ENCODE results near the gene PGGHG. TPM values are rescaled to one million over a fixed set of nuclear protein-coding genes. Genes with fewer than 3 reads are reported as not detected.
"Not testable (repeated sequence)": the region's sequence is repeated elsewhere in the genome, so short reads cannot be mapped to it uniquely, and the experiment has no call there.

The PGGHG gene
- total RNA-seq, 2 experiments from 2014 or later = 641 to 664 TPM

- peak overlapping the region; percentile 89 for H3K27ac Mint-ChIP-seq
Measured at GRCh38 chr11:329886-330253, 40.9 kb downstream of the PGGHG start.

GRCh38 chr11:330307-330693, 41.4 kb downstream of the PGGHG start:
- DNase-seq (peak; percentile 41), ATAC-seq (ENCODE audit: low read depth) (no peak)
- H3K4me1 Mint-ChIP-seq = peaks cover 64% of the 10 kb centered on the region
- H3K36me3 Mint-ChIP-seq = peaks cover 18% of the 10 kb centered on the region
- POLR2A ChIA-PET = interaction anchor here (0.6 to 5.6 kb wide), 13 partner anchors 10 to 206 kb away, joined by 3 to 103 read pairs (median 4); partner anchors contain the start of genes IFITM1 and SIGIRR
- peak overlapping the region; percentile 89 for H3K27ac Mint-ChIP-seq
- peak overlapping the region; percentile 62 for H3K4me3 Mint-ChIP-seq
- H3K27me3 Mint-ChIP-seq = no peaks in the 10 kb centered on the region
- peaks cover 3% of the 10 kb centered on the region for H3K9me3 Mint-ChIP-seq

More at GRCh38 chr11:329886-330253, 40.9 kb downstream of the PGGHG start:
- POLR2A ChIA-PET = interaction anchor here (0.6 to 5.6 kb wide), 15 partner anchors 10 to 206 kb away, joined by 3 to 103 read pairs (median 4); partner anchors contain the start of genes BET1L, IFITM1, RIC8A and SIGIRR
- H3K4me1 Mint-ChIP-seq = peaks cover 66% of the 10 kb centered on the region
- ATAC-seq (ENCODE audit: low read depth) (no peak), DNase-seq (no peak)
- H3K4me3 Mint-ChIP-seq = peak overlapping the region; percentile 62
- peaks cover 18% of the 10 kb centered on the region for H3K36me3 Mint-ChIP-seq
- H3K9me3 Mint-ChIP-seq = peaks cover 3% of the 10 kb centered on the region
- H3K27me3 Mint-ChIP-seq = no peaks in the 10 kb centered on the region

- no peak for ATAC-seq (ENCODE audit: low read depth)
- Mint-ChIP-seq H3K9me3 (peaks cover 3% of the 10 kb centered on the region), H3K36me3 (peaks cover 18% of the 10 kb centered on the region), H3K4me3 (peak overlapping the region; percentile 62), H3K4me1 (peaks cover 67% of the 10 kb centered on the region), H3K27me3 (no peaks in the 10 kb centered on the region), H3K27ac (peak overlapping the region; percentile 89)
- POLR2A ChIA-PET = interaction anchor here (0.6 to 5.6 kb wide), 11 partner anchors 11 to 205 kb away, joined by 3 to 103 read pairs (median 9); partner anchors contain the start of genes IFITM1 and SIGIRR
- peak; percentile 69 for DNase-seq
Measured at GRCh38 chr11:330694-331357, 41.9 kb downstream of the PGGHG start.

GRCh38 chr11:331358-332060, 42.6 kb downstream of the PGGHG start:
- ATAC-seq (ENCODE audit: low read depth) = no peak
- POLR2A ChIA-PET = interaction anchor here (1.1 to 5.6 kb wide), 3 partner anchors 15 to 24 kb away, joined by 9 to 103 read pairs (median 50); partner anchors contain the start of gene IFITM1
- Mint-ChIP-seq H3K4me3 (peak overlapping the region; percentile 62), H3K9me3 (peaks cover 3% of the 10 kb centered on the region), H3K27ac (peak overlapping the region; percentile 89), H3K36me3 (peaks cover 18% of the 10 kb centered on the region), H3K4me1 (peaks cover 67% of the 10 kb centered on the region), H3K27me3 (no peaks in the 10 kb centered on the region)
- DNase-seq = no peak

- no peak for ATAC-seq (ENCODE audit: low read depth)
- Mint-ChIP-seq H3K9me3 (peaks cover 3% of the 10 kb centered on the region), H3K4me3 (peak overlapping the region; percentile 19), H3K36me3 (peaks cover 18% of the 10 kb centered on the region), H3K4me1 (peaks cover 63% of the 10 kb centered on the region), H3K27ac (peak overlapping the region; percentile 40), H3K27me3 (no peaks in the 10 kb centered on the region)
- no peak for DNase-seq
- POLR2A ChIA-PET = interaction anchor here (3.1 kb wide), 1 partner anchor 23 kb away, joined by 12 read pairs; no protein-coding TSS in a partner anchor
Measured at GRCh38 chr11:332651-333480, 43.9 kb downstream of the PGGHG start.

- not testable (repeated sequence) for H3K4me3 Mint-ChIP-seq; H3K27ac Mint-ChIP-seq; H3K27me3 Mint-ChIP-seq; ATAC-seq (ENCODE audit: low read depth); H3K9me3 Mint-ChIP-seq; DNase-seq
- Mint-ChIP-seq H3K4me1 (peaks cover 59% of the 10 kb centered on the region), H3K36me3 (peaks cover 18% of the 10 kb centered on the region)
- POLR2A ChIA-PET = interaction anchor here (3.1 kb wide), 1 partner anchor 22 kb away, joined by 12 read pairs; no protein-coding TSS in a partner anchor
Measured at GRCh38 chr11:333616-334263, 44.8 kb downstream of the PGGHG start.

- Mint-ChIP-seq H3K27ac (no peak overlapping the region), H3K4me3 (no peak overlapping the region)
- DNase-seq = no peak
Measured at GRCh38 chr11:334264-334994, 45.5 kb downstream of the PGGHG start.

GRCh38 chr11:335779-336658, 47.1 kb downstream of the PGGHG start:
- H3K4me3 Mint-ChIP-seq = no peak overlapping the region

More at GRCh38 chr11:334264-334994, 45.5 kb downstream of the PGGHG start:
- Mint-ChIP-seq H3K27me3 (no peaks in the 10 kb centered on the region), H3K4me1 (peaks cover 54% of the 10 kb centered on the region), H3K36me3 (peaks cover 17% of the 10 kb centered on the region), H3K9me3 (peaks cover 3% of the 10 kb centered on the region)
- POLR2A ChIA-PET = interaction anchor here (3.1 kb wide), 1 partner anchor 21 kb away, joined by 12 read pairs; no protein-coding TSS in a partner anchor
- ATAC-seq (ENCODE audit: low read depth) = no peak

GRCh38 chr11:336659-337198, 47.8 kb downstream of the PGGHG start:
- Mint-ChIP-seq H3K27me3 (peaks cover 3% of the 10 kb centered on the region), H3K4me1 (peaks cover 37% of the 10 kb centered on the region), H3K27ac (no peak overlapping the region), H3K4me3 (no peak overlapping the region), H3K9me3 (peaks cover 3% of the 10 kb centered on the region), H3K36me3 (peaks cover 16% of the 10 kb centered on the region)
- POLR2A ChIA-PET = interaction anchor here (1.5 kb wide), 1 partner anchor 19 kb away, joined by 4 read pairs; no protein-coding TSS in a partner anchor
- ATAC-seq (ENCODE audit: low read depth) (no peak), DNase-seq (no peak)

More at GRCh38 chr11:335779-336658, 47.1 kb downstream of the PGGHG start:
- no peak for DNase-seq
- ATAC-seq (ENCODE audit: low read depth) = no peak
- Mint-ChIP-seq H3K9me3 (peaks cover 3% of the 10 kb centered on the region), H3K27me3 (peaks cover 2% of the 10 kb centered on the region), H3K27ac (no peak overlapping the region), H3K36me3 (peaks cover 17% of the 10 kb centered on the region), H3K4me1 (peaks cover 41% of the 10 kb centered on the region)
- POLR2A ChIA-PET = interaction anchor here (1.5 kb wide), 1 partner anchor 20 kb away, joined by 4 read pairs; no protein-coding TSS in a partner anchor

- Mint-ChIP-seq H3K27ac (no peak overlapping the region), H3K4me1 (peaks cover 34% of the 10 kb centered on the region), H3K27me3 (peaks cover 3% of the 10 kb centered on the region), H3K4me3 (no peak overlapping the region), H3K36me3 (peaks cover 10% of the 10 kb centered on the region), H3K9me3 (peaks cover 1% of the 10 kb centered on the region)
- no peak for DNase-seq
- POLR2A ChIA-PET = interaction anchor here (0.7 kb wide), 1 partner anchor 110 kb away, joined by 4 read pairs; no protein-coding TSS in a partner anchor
- ATAC-seq (ENCODE audit: low read depth) = no peak
Measured at GRCh38 chr11:337711-338110, 48.8 kb downstream of the PGGHG start.

- Mint-ChIP-seq H3K27ac (no peak overlapping the region), H3K9me3 (no peaks in the 10 kb centered on the region), H3K4me3 (no peak overlapping the region), H3K4me1 (peaks cover 27% of the 10 kb centered on the region), H3K27me3 (peaks cover 3% of the 10 kb centered on the region), H3K36me3 (peaks cover 2% of the 10 kb centered on the region)
- POLR2A ChIA-PET = interaction anchor here (1.0 to 3.7 kb wide), 5 partner anchors 10 to 38 kb away, joined by 4 to 17 read pairs (median 5); no protein-coding TSS in a partner anchor
- DNase-seq = no peak
- no peak for ATAC-seq (ENCODE audit: low read depth)
Measured at GRCh38 chr11:339963-340362, 51.0 kb downstream of the PGGHG start.

Measured in activated naive CD8-positive, alpha-beta T cell treated with anti-CD3 and anti-CD28 coated beads, Interleukin-2, amount 10 ng/mL, durations not matched to agents 7 days and 5 days (primary cell).